ENCODE data around the gene SLC17A5. TPM values are rescaled to one million over a fixed set of nuclear protein-coding genes. Genes with fewer than 3 reads are reported as not detected.
"Not testable (repeated sequence)": the region's sequence is repeated elsewhere in the genome, so short reads cannot be mapped to it uniquely, and the experiment has no call there.

Gene SLC17A5
- total RNA-seq, 1 donor from 2014 or later, result 4.9 TPM

DNA sequence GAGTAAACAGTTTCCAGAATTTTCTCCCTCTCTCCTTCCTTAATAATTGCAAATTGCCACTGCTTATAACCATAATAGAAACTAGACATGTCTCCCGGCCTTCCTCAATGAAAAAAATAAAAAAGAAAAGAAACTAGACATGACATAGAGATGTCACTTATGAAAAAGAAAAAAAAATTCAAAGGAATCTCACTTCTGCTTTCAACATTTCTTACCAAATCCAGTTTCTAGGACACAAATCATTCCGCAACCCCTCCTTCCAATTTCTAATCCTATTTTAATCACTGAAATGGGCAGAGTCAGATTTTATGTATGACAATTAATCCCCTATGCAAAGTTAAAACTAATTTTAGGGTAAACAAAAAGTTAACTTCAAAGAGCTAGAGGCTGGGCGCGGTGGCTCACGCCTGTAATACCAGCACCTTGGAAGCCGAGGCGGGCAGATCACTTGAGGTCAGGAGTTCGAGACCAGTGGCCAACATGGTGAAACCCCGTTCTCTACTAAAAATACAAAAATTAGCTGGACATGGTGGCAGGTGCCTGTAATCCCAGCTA is 92.9 kb downstream of the SLC17A5 start:
- no peaks in the 10 kb centered on the region for H3K27me3 Mint-ChIP-seq
- no peaks in the 10 kb centered on the region for H3K4me1 Mint-ChIP-seq
- intact Hi-C loops (cut with micrococcal nuclease), result no loop called here
- no peaks in the 10 kb centered on the region for H3K9me3 Mint-ChIP-seq
- H3K27ac Mint-ChIP-seq, result no peak overlapping the region
- no peak for DNase-seq
- H3K36me3 Mint-ChIP-seq (ENCODE audit: low read depth), result no peaks in the 10 kb centered on the region
- H3K4me3 Mint-ChIP-seq, result no peak overlapping the region

DNA sequence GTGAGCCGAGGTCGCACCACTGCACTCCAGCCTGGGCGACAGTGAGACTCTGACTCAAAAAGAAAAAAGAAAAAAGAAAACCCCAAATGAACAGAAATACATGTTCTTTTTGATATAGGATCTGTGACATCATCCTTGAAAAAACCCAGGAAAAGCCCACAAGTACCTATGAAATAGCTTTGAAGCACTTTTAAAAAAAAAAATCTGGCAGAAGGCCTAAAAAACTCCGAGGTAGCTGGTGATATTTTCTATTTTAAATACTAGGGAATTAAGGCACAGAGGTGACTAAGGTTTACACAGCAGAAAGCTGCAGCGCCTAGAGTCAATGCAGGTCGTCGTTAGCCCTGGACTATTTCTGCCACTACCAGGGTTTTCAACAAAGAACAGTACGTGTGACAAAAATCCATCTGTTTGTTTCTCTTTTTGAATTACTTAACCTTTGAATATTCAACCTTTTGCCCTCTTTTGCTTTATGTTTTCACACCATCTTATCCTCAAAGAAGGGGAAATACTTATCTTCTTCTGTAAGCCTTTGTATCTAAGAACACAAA is 93.5 kb downstream of the SLC17A5 start:
- intact Hi-C loops (cut with micrococcal nuclease), result no loop called here
- H3K4me1 Mint-ChIP-seq, result no peaks in the 10 kb centered on the region
- H3K36me3 Mint-ChIP-seq (ENCODE audit: low read depth), result no peaks in the 10 kb centered on the region
- H3K9me3 Mint-ChIP-seq, result no peaks in the 10 kb centered on the region
- H3K27me3 Mint-ChIP-seq, result no peaks in the 10 kb centered on the region
- H3K4me3 Mint-ChIP-seq, result no peak overlapping the region
- no peak for DNase-seq
- no peak overlapping the region for H3K27ac Mint-ChIP-seq

GRCh38 chr6:73559399-73559794 is 94.4 kb downstream of the SLC17A5 start:
- not testable (repeated sequence) for H3K9me3 Mint-ChIP-seq

DNA sequence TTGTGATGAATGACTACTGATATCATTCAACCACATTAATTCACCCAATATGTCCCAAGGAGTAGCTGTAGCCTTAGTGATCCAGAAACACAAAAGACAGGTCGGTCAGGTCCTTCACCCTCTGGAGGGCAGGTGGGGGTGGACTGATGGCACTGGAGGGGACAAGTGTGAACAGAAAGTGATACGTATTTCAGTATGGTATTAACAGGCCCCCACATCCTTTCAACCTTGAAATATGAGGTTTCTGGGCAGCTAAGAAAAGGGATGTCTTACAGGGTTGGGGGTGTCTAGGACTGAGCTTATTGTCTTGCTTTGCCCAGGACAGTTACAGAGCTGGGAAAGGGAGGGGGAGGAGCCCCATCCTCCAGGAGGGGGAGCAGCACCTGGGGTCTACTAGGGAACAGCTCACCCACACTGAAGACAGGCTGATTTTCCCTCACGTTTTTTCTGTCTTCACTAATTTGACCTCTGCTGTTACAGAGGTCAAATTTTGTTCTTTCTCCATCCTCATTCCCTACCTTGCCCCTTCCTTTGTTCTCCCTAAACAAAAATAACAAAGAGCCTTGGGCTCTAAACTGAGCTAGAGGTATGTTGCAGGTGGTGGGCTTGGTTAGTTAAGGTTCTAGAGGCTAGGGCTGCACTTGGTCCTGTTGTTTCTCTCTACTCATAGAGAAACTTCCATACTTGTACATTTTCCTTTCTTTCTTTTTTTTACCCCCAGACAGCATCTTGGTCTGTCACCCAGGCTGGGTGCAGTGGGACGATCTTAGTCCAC is 95.0 kb downstream of the SLC17A5 start:
- no peaks in the 10 kb centered on the region for H3K36me3 Mint-ChIP-seq (ENCODE audit: low read depth)
- no peak for DNase-seq
- H3K27ac Mint-ChIP-seq, result no peak overlapping the region
- H3K27me3 Mint-ChIP-seq, result no peaks in the 10 kb centered on the region
- intact Hi-C loops (cut with micrococcal nuclease), result no loop called here
- H3K4me3 Mint-ChIP-seq, result no peak overlapping the region
- no peaks in the 10 kb centered on the region for H3K4me1 Mint-ChIP-seq
- H3K9me3 Mint-ChIP-seq, result no peaks in the 10 kb centered on the region

More at GRCh38 chr6:73559399-73559794, 94.4 kb downstream of the SLC17A5 start:
- H3K27me3 Mint-ChIP-seq; H3K4me1 Mint-ChIP-seq; H3K27ac Mint-ChIP-seq; H3K36me3 Mint-ChIP-seq (ENCODE audit: low read depth); H3K4me3 Mint-ChIP-seq; intact Hi-C loops (cut with micrococcal nuclease); DNase-seq: not testable (repeated sequence)

DNA sequence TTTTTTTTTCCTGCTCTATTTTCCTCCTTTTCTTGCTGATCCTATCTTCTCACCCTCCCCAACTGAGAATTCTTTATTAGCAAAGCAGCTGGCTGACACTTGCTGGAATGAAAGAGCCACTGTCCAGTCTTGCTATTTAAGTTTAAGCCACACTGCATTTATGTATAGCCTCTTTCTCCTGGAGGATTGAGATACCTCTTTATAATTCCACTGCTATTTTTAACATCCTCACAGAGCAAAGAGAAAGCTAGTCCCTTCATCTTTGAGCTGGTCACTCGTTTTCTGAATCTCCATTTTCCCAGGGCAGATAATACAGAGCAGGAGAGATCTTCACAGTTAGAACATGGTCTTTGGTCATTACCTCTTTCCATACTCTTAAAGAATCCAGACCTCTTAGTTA is 97.0 kb downstream of the SLC17A5 start:
- no peaks in the 10 kb centered on the region for H3K36me3 Mint-ChIP-seq (ENCODE audit: low read depth)
- no peak for DNase-seq
- no peaks in the 10 kb centered on the region for H3K27me3 Mint-ChIP-seq
- H3K27ac Mint-ChIP-seq, result no peak overlapping the region
- no peak overlapping the region for H3K4me3 Mint-ChIP-seq
- H3K4me1 Mint-ChIP-seq, result no peaks in the 10 kb centered on the region
- H3K9me3 Mint-ChIP-seq, result no peaks in the 10 kb centered on the region
- intact Hi-C loops (cut with micrococcal nuclease), result no loop called here

GRCh38 chr6:73555380-73555949 is 98.3 kb downstream of the SLC17A5 start:
- DNase-seq; H3K27ac Mint-ChIP-seq; H3K9me3 Mint-ChIP-seq; H3K36me3 Mint-ChIP-seq (ENCODE audit: low read depth); H3K27me3 Mint-ChIP-seq; H3K4me3 Mint-ChIP-seq; H3K4me1 Mint-ChIP-seq; intact Hi-C loops (cut with micrococcal nuclease): not testable (repeated sequence)

DNA sequence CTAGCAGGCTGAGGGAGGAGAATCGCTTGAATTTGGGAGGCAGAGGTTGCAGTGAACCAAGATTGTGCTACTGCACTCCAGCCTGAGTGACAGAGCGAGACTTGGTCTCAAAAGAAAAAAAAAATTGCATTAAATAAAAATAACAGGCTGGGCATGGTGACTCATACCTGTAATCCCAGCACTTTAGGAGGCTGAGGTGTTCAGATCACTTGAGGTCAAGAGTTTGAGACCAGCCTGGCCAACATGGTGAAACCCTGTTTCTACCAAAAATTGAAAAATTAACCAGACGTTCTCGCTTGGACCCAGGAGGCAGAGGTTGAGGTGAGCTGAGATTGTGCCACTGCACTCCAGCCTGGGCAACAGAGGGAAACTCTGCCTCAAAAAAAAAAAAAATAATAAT is 102.7 kb downstream of the SLC17A5 start:
- DNase-seq; H3K27ac Mint-ChIP-seq; intact Hi-C loops (cut with micrococcal nuclease); H3K9me3 Mint-ChIP-seq; H3K36me3 Mint-ChIP-seq (ENCODE audit: low read depth); H3K27me3 Mint-ChIP-seq; H3K4me1 Mint-ChIP-seq; H3K4me3 Mint-ChIP-seq: not testable (repeated sequence)

DNA sequence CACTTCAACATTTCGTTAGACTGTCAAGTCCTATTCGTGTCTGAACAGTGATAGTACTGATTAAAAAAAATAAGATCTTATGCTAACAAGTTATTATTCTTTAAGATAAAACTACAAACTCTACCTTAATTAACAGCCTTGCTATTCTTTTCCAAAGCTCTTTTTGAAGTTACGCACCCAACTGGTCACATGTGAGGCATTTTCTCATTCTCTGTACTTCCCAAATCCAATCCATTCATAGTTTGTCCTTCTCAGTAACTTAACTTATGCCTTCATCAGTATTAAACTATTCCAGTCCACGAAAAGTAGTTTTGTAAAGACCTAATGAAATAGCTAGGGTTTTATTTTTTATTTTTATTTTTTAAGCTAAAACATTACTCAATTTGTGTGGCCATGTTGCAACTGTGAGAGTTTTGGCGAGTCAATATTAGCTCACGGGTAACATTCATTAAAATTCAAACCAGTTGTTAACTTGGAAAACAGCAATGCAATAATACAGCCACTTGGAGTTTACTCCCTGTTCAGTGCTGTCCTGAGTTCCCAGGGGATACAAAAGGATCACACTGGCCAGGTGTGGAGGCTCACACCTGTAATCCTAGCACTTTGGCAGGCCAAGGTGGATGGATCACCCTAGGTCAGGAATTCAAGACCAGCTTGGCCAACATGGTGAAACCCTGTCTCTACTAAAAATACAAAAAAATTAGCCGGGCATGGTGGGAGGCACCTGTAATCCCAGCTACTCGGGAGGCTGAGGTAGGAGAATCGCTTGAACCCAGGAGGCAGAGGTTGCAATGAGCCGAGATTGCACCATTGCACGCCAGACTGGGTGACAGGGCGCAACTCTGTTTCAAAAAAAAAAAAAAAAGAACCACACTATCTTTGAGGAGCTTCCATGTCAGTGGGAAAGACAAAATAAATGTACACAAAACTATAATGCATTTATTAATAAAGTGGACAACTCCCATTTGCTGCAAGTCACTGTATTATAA is 105.0 kb downstream of the SLC17A5 start:
- DNase-seq, result no peak
- no peak overlapping the region for H3K27ac Mint-ChIP-seq
- no peak overlapping the region for H3K4me3 Mint-ChIP-seq
- H3K4me1 Mint-ChIP-seq, result peaks cover 2% of the 10 kb centered on the region
- H3K9me3 Mint-ChIP-seq, result no peaks in the 10 kb centered on the region
- peaks cover 5% of the 10 kb centered on the region for H3K27me3 Mint-ChIP-seq
- intact Hi-C loops (cut with micrococcal nuclease), result no loop called here
- no peaks in the 10 kb centered on the region for H3K36me3 Mint-ChIP-seq (ENCODE audit: low read depth)

- no peaks in the 10 kb centered on the region for H3K9me3 Mint-ChIP-seq
- H3K4me3 Mint-ChIP-seq, result no peak overlapping the region
- intact Hi-C loops (cut with micrococcal nuclease), result no loop called here
- H3K4me1 Mint-ChIP-seq, result peaks cover 2% of the 10 kb centered on the region
- peaks cover 5% of the 10 kb centered on the region for H3K27me3 Mint-ChIP-seq
- no peak for DNase-seq
- no peaks in the 10 kb centered on the region for H3K36me3 Mint-ChIP-seq (ENCODE audit: low read depth)
- no peak overlapping the region for H3K27ac Mint-ChIP-seq
Measured at GRCh38 chr6:73547036-73547435, 106.8 kb downstream of the SLC17A5 start.

Other genes with a start within 250 kb of the SLC17A5 start
- gene CGAS, start 201.7 kb downstream of the SLC17A5 start, total RNA-seq, result 45.0 and 49.7 TPM in 2 replicates
- gene MTO1, start 192.3 kb downstream of the SLC17A5 start, total RNA-seq, result 35.5 and 35.7 TPM in 2 replicates
- gene EEF1A1, start 133.0 kb downstream of the SLC17A5 start, total RNA-seq, result 9,514 and 9,634 TPM in 2 replicates
- 23.6 and 24.2 TPM in 2 replicates for gene CD109, start 42.2 kb upstream of the SLC17A5 start, total RNA-seq